Muscle layer of duodenum (tissue), 2 donors: ENCODE results near the gene TBC1D22A.

Experiments used
- H3K27ac ChIP-seq: one replicate; pipeline ENCODE4 v1.7.0; 2013; ENCODE audit warnings: mild to moderate bottlenecking, low read length
- H3K27me3 ChIP-seq: one replicate; pipeline ENCODE4 v1.7.0; 2013; ENCODE audit warnings: low read depth, mild to moderate bottlenecking, control low read depth, low read length
- H3K36me3 ChIP-seq, 2 donors: one replicate each; pipeline ENCODE4 v1.7.0; 2013; ENCODE audit warnings: low read length in 2 of 2, control low read depth in 1 of 2, mild to moderate bottlenecking in 1 of 2; ENCODE audit not compliant: insufficient read depth in 2 of 2, control insufficient read depth in 1 of 2
- H3K4me1 ChIP-seq, 2 donors: one replicate each; pipeline ENCODE4 v1.7.0; 2013; ENCODE audit warnings: low read length in 2 of 2, mild to moderate bottlenecking in 2 of 2, control low read depth in 1 of 2, moderate library complexity in 1 of 2; ENCODE audit not compliant: insufficient read depth in 2 of 2, control insufficient read depth in 1 of 2
- H3K4me3 ChIP-seq, 2 donors: one replicate each; pipeline ENCODE4 v1.7.0; 2013; ENCODE audit warnings: low read length in 2 of 2, low read depth in 1 of 2, mild to moderate bottlenecking in 1 of 2
- H3K9me3 ChIP-seq, 2 donors: one replicate each; pipeline ENCODE4 v1.7.0; 2013; ENCODE audit warnings: low read length in 2 of 2, control low read depth in 1 of 2, mild to moderate bottlenecking in 1 of 2; ENCODE audit not compliant: control insufficient read depth in 1 of 2
- donor health status: healthy.

TBC1D22A gene

GRCh38 chr22:46908641-46909107 lies 146.2 kb downstream of the TBC1D22A start:
- H3K27ac ChIP-seq = no peak overlapping the region
- peaks cover 3 to 6% of the 10 kb centered on the region in 2 donors for H3K36me3 ChIP-seq
- no peaks in the 10 kb centered on the region for H3K27me3 ChIP-seq
- H3K4me3 ChIP-seq = no peak overlapping the region
- no peaks in the 10 kb centered on the region for H3K9me3 ChIP-seq
- H3K4me1 ChIP-seq = no peaks in the 10 kb centered on the region

GRCh38 chr22:46909237-46910030 lies 147.0 kb downstream of the TBC1D22A start:
- H3K4me1 ChIP-seq = no peaks in the 10 kb centered on the region
- no peaks in the 10 kb centered on the region for H3K9me3 ChIP-seq
- H3K27ac ChIP-seq = no peak overlapping the region
- no peaks in the 10 kb centered on the region for H3K27me3 ChIP-seq
- no peak overlapping the region for H3K4me3 ChIP-seq
- peaks cover 6% of the 10 kb centered on the region in 2 donors for H3K36me3 ChIP-seq

- H3K4me3 ChIP-seq = no peak overlapping the region
Observed at GRCh38 chr22:46910624-46911023, 148.2 kb downstream of the TBC1D22A start.

GRCh38 chr22:46911346-46911745 lies 148.9 kb downstream of the TBC1D22A start:
- Histone ChIP-seq H3K27ac (no peak overlapping the region), H3K4me1 (no peaks in the 10 kb centered on the region), H3K9me3 (no peaks in the 10 kb centered on the region), H3K4me3 (no peak overlapping the region), H3K27me3 (no peaks in the 10 kb centered on the region), H3K36me3 (peaks cover 6% of the 10 kb centered on the region in 2 donors)

More at GRCh38 chr22:46910624-46911023, 148.2 kb downstream of the TBC1D22A start:
- Histone ChIP-seq H3K36me3 (peaks cover 6% of the 10 kb centered on the region in 2 donors), H3K4me1 (no peaks in the 10 kb centered on the region), H3K27me3 (no peaks in the 10 kb centered on the region), H3K9me3 (no peaks in the 10 kb centered on the region), H3K27ac (no peak overlapping the region)

GRCh38 chr22:46913351-46913750 lies 150.9 kb downstream of the TBC1D22A start:
- H3K9me3 ChIP-seq = no peaks in the 10 kb centered on the region
- H3K27me3 ChIP-seq = no peaks in the 10 kb centered on the region
- H3K4me1 ChIP-seq = no peaks in the 10 kb centered on the region
- H3K36me3 ChIP-seq = peaks cover 10 to 11% of the 10 kb centered on the region in 2 donors
- H3K4me3 ChIP-seq = no peak overlapping the region
- H3K27ac ChIP-seq = no peak overlapping the region

GRCh38 chr22:46914481-46914880 lies 152.0 kb downstream of the TBC1D22A start:
- no peak overlapping the region for H3K27ac ChIP-seq
- H3K36me3 ChIP-seq = peaks cover 11% of the 10 kb centered on the region in 2 donors
- H3K4me1 ChIP-seq = no peaks in the 10 kb centered on the region
- no peaks in the 10 kb centered on the region for H3K27me3 ChIP-seq
- H3K4me3 ChIP-seq = no peak overlapping the region
- H3K9me3 ChIP-seq = no peaks in the 10 kb centered on the region

GRCh38 chr22:46914916-46915894 lies 152.8 kb downstream of the TBC1D22A start:
- no peak overlapping the region for H3K27ac ChIP-seq

GRCh38 chr22:46915950-46916730 lies 153.7 kb downstream of the TBC1D22A start:
- Histone ChIP-seq H3K27ac (no peak overlapping the region), H3K4me1 (no peaks in the 10 kb centered on the region), H3K27me3 (no peaks in the 10 kb centered on the region), H3K9me3 (peaks cover 0 to under 1% of the 10 kb centered on the region in 2 donors), H3K4me3 (no peak overlapping the region), H3K36me3 (peaks cover 5 to 11% of the 10 kb centered on the region in 2 donors)

More at GRCh38 chr22:46914916-46915894, 152.8 kb downstream of the TBC1D22A start:
- no peaks in the 10 kb centered on the region for H3K9me3 ChIP-seq
- H3K4me3 ChIP-seq = no peak overlapping the region
- peaks cover 8 to 11% of the 10 kb centered on the region in 2 donors for H3K36me3 ChIP-seq
- H3K4me1 ChIP-seq = no peaks in the 10 kb centered on the region
- H3K27me3 ChIP-seq = no peaks in the 10 kb centered on the region

GRCh38 chr22:46916886-46917770 lies 154.7 kb downstream of the TBC1D22A start:
- no peaks in the 10 kb centered on the region for H3K4me1 ChIP-seq
- H3K27ac ChIP-seq = no peak overlapping the region
- H3K4me3 ChIP-seq = no peak overlapping the region
- H3K27me3 ChIP-seq = no peaks in the 10 kb centered on the region
- H3K9me3 ChIP-seq = peaks cover 0 to 5% of the 10 kb centered on the region in 2 donors
- peaks cover 5 to 11% of the 10 kb centered on the region in 2 donors for H3K36me3 ChIP-seq

- Histone ChIP-seq H3K27ac (no peak overlapping the region), H3K4me1 (no peaks in the 10 kb centered on the region), H3K4me3 (no peak overlapping the region), H3K36me3 (peaks cover 5 to 8% of the 10 kb centered on the region in 2 donors), H3K9me3 (peaks cover 0 to 5% of the 10 kb centered on the region in 2 donors), H3K27me3 (no peaks in the 10 kb centered on the region)
Observed at GRCh38 chr22:46917771-46918101, 155.3 kb downstream of the TBC1D22A start.
